HG03039 (cell line): Measurements from ENCODE around the gene ADARB1.

Experiments
- ATAC-seq: cut with Tn5 transposase; IDR thresholded peaks from one replicate; pipeline ENCODE4 v1.9.1; 2021; ENCODE audit warnings: mild to moderate bottlenecking, moderate library complexity; ENCODE audit not compliant: unreplicated experiment

ADARB1 gene

DNA sequence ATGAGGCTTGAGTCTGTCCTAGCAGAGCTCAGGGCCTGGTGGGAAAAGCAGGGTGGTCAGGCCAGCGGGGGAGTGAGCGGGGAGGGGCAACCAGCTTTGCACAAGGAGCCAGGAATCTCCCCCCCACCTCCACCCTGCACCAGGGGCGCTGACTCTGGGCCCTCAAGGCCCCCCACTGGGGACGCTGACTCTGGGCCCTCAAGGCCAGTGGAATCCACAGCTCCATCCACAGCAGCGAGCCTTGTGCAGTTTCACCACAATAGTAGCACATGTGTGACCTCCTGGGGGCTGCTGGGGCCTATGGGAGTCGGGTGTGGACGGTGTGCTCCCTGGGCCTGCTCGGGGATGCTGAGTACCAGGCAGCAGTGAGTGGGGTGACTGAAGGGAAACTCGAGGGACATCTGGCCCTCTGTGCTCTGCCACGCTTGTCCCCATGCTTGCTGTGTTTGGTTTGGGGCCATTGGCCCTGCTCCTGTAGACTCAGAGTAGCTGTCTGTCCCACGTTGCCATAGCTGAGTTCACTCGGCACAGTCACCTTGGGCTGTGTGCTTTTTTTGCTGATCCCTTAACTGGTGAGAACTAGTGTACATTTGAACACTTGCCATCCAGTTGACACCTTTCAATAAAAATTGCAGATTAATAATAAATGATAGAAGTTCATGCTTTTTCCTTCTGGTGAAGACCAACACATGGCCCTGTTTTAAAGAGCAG is 89.2 kb downstream of the ADARB1 start:
- no peak for ATAC-seq

DNA sequence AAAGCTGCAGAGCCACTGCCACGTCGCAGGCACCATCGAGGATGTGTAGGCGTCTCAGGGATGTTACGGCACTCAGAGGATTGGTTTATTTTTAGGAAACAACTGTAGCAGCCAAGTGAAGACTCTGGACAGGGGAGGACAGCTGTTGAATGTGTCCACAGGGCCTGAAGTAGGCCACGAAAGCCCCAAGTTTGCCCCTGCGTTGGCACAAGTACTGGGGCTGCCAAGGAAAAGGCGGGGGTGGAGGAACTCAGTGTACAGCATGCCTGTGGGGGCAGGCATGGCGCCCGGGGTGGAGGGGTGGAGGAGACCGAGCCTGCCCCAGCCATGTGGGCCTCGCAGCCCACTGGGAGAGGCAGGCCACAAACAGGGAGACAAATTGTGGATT is 89.7 kb downstream of the ADARB1 start:
- ATAC-seq: no peak

DNA sequence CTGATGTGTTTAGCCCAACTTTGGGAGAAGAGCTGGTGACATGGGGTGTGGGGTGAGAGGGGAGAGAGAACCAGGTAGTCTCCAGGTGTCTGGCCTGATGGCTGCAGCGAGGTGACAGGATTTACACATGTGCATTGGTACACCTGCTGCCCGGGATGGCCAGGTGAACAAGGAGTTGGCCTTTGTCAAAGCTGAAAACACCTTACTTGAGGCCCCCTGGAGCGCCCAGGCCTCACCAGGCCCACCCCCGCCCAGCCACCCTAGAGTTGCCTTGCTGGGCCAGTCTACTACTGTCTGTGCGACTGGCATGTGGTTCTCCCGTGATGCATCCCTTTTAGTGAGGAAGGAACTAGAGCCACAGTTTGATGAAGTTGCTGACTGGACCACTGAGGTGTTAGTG is 90.5 kb downstream of the ADARB1 start:
- no peak for ATAC-seq

GRCh38 chr21:45166931-45167330 is 92.6 kb downstream of the ADARB1 start:
- ATAC-seq: no peak

- no peak for ATAC-seq
Measured at GRCh38 chr21:45167796-45168222, 93.4 kb downstream of the ADARB1 start.

- no peak for ATAC-seq
Measured at GRCh38 chr21:45168522-45168921, 94.1 kb downstream of the ADARB1 start.

DNA sequence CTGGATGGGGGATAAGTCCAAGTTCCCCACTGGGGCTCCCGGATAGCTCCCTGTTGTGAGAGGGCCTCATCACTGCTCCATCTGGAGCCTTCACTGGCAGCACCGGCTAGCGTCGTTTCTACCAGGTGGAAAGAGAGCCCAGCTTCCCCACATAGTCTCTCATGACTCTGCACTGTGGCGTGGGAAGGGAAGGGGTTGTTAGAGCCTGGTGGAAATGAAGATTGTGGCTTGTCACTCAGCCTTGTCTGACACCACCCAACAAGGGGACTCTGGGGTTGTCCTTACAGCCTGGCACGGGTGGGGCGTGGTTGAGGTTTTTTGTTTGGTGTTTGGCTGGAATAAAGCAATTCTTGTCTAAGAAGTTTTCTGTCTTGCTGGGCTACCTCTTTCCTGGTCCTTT is 94.6 kb downstream of the ADARB1 start:
- ATAC-seq: no peak

DNA sequence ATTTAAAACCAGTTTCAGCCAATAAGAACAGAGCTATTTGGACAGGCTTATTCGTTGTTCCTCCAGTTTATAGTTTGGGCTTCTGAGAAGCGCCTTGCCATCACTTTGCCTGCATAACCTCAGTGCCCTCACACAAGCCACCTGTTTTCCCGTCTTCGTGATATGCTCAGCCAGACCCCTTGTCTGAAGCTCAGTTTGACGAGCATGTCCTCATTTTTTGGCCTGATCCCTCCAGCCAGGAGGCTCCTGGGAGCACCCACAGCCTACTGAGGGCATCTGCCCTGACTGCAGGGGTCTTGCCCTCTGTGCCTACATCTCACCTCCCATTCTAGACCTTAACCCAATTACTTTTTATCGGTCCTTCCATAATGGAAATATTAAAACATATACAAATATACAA is 95.3 kb downstream of the ADARB1 start:
- ATAC-seq: no peak

- ATAC-seq: no peak
Measured at GRCh38 chr21:45170987-45171386, 96.6 kb downstream of the ADARB1 start.

DNA sequence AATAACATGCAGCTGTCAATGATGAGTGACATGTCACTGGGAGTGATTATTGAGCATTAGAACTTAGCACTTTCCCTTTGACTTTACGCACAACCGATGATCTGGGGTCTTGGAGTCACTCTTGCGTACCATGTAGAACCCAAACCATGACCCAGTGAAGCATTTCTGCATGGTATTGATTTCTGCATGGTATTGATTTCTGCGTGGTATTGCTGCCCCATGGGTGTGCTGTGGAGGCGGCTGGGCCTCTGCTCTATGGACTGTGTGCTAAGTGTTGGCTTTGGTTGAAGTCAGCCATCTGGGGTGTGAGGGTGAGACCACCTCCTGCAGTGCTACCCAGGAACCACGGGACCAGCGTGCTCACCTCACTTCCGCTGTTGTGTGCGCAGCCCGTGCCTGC is 98.0 kb downstream of the ADARB1 start:
- ATAC-seq: no peak

DNA sequence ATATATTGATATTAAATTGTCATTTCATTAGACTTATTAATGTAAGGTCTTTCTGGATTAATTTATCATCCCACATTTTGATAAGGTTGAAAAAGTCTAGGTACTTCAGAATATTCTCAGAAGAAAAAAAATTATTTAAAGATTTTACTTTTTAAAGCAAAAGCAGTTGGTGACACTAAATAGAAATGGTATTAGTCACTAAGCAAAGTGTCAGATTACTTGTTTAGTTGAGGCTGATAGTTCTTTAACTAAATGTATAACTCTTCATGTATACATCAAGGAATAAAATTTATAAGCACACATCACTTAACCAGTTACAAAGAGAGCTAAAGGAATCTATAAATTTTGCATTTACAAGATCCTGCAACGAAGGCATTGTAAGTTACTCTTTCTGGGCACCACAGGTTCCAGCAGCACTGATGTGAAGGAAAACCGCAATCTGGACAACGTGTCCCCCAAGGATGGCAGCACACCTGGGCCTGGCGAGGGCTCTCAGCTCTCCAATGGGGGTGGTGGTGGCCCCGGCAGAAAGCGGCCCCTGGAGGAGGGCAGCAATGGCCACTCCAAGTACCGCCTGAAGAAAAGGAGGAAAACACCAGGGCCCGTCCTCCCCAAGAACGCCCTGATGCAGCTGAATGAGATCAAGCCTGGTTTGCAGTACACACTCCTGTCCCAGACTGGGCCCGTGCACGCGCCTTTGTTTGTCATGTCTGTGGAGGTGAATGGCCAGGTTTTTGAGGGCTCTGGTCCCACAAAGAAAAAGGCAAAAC is 101.1 kb downstream of the ADARB1 start:
- no peak for ATAC-seq

- no peak for ATAC-seq
Measured at GRCh38 chr21:45176141-45176540, 101.8 kb downstream of the ADARB1 start.

- no peak for ATAC-seq
Measured at GRCh38 chr21:45177039-45177438, 102.7 kb downstream of the ADARB1 start.

- ATAC-seq: no peak
Measured at GRCh38 chr21:45178070-45178608, 103.8 kb downstream of the ADARB1 start.

DNA sequence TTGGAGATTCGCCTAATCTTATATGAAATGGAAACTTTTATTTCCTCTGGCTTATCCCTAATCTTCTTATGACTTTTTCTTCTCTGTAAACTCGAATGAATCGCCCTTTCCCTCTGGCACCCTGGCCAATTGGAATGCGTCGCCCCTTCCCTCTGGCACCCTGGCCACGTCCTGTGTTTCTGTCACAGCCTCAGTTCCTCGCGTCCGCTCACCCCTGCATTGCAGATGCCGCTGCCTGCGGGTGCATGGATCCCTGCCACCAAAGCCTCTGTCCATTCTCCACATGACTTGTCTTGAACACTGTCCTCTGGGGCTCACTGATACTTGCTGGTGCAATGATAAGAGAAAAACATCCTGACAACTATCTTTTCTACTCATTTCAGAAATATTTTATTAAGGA is 104.6 kb downstream of the ADARB1 start:
- ATAC-seq: no peak

DNA sequence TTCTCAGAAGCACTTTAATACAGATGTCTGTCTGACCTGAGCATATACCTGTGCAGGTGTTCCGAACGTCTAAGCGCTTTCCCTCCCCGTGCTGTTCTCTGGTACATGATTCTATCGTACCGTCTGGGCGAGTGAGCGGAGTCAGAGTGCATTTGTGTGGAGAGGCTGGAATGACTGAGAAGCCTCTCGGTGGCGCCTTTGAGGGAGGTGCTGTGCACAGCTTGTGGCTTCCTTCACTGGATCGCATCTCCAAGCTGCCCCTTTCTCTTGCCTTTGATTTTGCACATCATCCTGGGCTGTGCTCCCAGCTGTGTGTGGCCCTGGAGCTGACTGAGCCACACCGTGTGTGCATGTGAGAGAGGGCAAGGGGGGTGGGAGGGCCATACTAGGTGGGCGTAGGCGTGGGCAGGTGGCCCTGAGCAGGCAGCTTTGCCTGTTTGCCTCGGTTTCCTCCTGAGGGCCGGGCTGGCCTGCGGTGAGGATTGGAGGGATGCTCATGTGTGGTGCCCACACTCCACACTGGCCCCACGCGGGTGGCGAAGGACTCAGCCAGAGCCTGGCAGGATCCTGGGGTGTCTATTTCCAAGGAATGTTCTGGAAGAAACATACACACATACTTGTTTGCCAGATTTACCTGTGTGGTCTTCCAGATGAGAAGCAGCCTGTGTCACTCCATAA is 105.3 kb downstream of the ADARB1 start:
- ATAC-seq: no peak

DNA sequence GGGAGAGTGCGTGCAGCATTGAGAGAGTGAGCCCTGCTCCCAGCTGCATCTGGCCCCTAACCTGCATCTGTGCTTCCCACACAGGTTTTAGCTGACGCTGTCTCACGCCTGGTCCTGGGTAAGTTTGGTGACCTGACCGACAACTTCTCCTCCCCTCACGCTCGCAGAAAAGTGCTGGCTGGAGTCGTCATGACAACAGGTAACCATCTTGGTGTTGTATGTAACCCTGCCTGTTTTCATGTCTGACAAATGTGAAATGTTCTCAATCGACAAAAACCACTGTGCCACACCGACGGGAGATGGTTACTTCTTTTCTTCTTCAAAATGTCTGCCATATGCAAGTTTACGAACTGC is 105.8 kb downstream of the ADARB1 start:
- no peak for ATAC-seq

DNA sequence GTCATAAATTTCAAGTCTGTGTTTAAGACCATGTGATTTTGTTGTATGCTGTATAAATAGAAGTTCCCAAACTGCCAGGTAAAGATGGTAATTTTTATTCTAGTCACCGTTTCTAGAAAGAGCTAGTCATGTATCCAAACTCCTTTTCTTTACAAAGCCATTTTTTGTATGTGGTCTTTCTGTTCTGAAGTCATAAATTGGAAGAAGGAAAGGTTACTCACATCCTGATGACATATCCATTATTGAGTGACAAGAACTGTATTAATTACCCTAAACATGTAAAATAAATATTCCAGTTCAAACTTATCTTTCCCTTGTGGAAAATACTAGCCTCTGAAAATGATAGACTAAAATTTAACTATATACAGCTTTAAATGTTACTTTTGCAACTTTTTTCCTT is 108.6 kb downstream of the ADARB1 start:
- ATAC-seq: no peak

DNA sequence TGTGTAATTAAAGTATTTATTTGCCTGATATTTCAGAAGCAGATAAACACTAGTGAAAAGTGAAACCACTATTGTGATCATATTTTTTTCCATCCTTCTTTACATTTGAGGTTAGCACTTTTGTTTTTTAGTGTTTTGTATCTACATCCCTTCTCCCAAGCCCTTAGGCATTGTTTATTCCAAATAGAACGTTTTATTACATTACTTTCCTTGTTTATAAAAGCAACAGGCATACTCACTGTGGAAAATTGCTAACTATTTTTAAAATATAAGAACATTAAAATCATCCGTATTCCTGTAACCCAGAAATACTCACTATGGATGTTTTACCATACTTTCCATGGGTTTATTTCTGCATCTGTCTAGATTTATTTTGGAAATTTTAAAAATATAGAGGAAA is 109.5 kb downstream of the ADARB1 start:
- ATAC-seq: no peak

DNA sequence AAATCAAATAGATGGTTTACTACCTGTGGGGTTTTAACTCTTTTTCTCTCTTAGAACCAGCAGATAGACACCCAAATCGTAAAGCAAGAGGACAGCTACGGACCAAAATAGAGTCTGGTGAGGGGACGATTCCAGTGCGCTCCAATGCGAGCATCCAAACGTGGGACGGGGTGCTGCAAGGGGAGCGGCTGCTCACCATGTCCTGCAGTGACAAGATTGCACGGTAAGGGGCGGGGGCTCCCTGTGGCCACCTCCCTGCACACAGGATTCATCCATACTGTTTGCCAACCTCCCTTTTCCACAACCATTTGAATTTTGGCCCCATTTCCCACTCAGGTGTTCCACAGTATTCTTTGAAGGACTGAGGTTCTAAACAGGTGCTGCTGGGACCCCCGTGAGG is 110.5 kb downstream of the ADARB1 start:
- no peak for ATAC-seq

DNA sequence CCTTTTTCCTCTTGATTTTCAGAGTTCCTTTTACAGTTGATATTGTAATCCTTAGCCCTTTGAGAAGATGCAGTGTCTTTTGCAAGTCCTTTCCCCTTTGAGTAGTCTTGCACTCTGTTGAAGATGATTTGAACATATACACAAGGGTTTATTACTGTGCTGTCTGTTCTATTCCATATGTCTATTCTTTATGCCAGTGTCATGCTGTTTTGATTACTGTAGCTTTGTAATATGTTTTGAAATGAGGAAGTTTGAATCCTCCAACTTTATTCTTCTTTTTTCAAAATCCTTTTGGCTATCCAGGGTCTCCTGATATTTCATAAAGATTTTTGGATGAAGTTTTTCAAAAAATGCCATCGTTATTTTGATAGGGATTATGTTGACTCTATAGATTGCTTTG is 112.3 kb downstream of the ADARB1 start:
- ATAC-seq: no peak

DNA sequence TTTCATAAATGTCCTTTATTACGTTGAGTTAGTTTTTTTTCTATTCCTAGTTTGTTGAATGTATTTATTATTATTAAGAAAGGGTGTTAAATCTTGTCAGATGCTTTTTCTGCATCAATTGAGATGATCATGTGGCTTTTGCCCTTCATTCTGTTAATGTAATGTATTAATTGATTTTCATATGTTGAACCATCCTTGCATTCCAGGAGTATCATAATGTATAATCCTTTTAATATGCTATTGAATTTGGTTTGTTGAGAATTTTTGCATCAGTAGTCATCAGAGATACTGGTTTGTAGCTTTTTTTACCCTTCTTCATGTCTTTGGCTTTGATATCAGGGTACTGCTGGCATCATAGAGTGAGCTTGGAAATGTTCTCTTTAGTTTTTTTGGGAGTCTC is 113.3 kb downstream of the ADARB1 start:
- no peak for ATAC-seq
